ENCODE results near the gene OSTN.

The OSTN gene, protein sequence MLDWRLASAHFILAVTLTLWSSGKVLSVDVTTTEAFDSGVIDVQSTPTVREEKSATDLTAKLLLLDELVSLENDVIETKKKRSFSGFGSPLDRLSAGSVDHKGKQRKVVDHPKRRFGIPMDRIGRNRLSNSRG

DNA sequence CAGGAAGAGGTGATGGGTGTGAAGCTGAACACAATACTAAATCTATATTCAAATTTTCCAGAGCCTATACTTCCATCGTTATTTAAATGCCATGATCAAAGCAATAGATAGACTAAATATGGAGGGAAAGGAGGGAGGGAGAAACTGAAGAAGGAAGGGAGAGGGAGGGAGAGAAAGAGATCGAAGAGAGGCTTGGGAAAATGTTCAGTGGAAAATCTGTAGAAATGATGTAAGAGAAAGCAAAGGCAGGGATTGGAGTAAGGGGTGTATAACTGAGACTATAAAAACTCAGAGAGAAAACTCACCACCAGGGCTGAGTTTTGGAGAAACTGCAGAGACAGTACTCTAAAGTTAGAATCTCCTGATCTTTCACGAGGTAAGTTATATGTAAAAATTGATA, at the start of gene OSTN:
Gene OSTN (plus strand): TSS at position 310 of the 400 bp plus-strand sequence. CDS start 13,292 bp downstream, outside the sequence.
- ATAC-seq: peak; percentile 51; the same call in 1 of the 3 replicates
- TF ChIP-seq, protein P1, sequence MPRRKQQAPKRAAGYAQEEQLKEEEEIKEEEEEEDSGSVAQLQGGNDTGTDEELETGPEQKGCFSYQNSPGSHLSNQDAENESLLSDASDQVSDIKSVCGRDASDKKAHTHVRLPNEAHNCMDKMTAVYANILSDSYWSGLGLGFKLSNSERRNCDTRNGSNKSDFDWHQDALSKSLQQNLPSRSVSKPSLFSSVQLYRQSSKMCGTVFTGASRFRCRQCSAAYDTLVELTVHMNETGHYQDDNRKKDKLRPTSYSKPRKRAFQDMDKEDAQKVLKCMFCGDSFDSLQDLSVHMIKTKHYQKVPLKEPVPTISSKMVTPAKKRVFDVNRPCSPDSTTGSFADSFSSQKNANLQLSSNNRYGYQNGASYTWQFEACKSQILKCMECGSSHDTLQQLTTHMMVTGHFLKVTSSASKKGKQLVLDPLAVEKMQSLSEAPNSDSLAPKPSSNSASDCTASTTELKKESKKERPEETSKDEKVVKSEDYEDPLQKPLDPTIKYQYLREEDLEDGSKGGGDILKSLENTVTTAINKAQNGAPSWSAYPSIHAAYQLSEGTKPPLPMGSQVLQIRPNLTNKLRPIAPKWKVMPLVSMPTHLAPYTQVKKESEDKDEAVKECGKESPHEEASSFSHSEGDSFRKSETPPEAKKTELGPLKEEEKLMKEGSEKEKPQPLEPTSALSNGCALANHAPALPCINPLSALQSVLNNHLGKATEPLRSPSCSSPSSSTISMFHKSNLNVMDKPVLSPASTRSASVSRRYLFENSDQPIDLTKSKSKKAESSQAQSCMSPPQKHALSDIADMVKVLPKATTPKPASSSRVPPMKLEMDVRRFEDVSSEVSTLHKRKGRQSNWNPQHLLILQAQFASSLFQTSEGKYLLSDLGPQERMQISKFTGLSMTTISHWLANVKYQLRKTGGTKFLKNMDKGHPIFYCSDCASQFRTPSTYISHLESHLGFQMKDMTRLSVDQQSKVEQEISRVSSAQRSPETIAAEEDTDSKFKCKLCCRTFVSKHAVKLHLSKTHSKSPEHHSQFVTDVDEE (CRISPR knock-in tag; IDR thresholded peaks at IDR 0.05): no peak
- TF ChIP-seq TCF4 (CRISPR knock-in tag; IDR thresholded peaks at IDR 0.05; ENCODE audit: borderline replicate concordance): no peak

DNA sequence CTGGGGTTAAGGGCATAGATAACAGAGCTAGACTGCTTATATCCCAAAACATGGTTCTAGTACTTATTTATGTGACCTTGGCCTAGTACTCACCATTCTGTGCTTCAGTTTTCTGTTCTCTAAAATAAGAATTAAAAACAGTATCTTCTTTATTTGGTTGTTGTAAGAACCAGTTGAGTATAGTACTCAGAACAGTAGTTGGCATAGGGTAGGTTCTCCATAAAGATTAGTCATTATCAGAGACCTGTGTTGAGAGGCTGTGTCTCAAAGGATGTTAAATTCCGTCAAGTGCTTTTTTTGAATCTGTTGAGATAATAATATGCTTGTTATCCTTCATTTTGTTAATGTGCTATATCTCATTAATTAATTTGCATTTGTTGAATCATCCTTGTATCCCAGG, 47.4 kb upstream of the OSTN start:
- TF ChIP-seq PPARA (CRISPR knock-in tag; IDR thresholded peaks at IDR 0.05; ENCODE audit: borderline replicate concordance) (no peak), TOX (CRISPR knock-in tag; IDR thresholded peaks at IDR 0.05; ENCODE audit: borderline replicate concordance) (no peak), ISL1 (CRISPR knock-in tag; IDR thresholded peaks at IDR 0.05) (no peak), ZNF565 (CRISPR knock-in tag; conservative IDR thresholded peaks at IDR 0.05; ENCODE audit: low read depth) (no peak)
- TF ChIP-seq, protein P2, sequence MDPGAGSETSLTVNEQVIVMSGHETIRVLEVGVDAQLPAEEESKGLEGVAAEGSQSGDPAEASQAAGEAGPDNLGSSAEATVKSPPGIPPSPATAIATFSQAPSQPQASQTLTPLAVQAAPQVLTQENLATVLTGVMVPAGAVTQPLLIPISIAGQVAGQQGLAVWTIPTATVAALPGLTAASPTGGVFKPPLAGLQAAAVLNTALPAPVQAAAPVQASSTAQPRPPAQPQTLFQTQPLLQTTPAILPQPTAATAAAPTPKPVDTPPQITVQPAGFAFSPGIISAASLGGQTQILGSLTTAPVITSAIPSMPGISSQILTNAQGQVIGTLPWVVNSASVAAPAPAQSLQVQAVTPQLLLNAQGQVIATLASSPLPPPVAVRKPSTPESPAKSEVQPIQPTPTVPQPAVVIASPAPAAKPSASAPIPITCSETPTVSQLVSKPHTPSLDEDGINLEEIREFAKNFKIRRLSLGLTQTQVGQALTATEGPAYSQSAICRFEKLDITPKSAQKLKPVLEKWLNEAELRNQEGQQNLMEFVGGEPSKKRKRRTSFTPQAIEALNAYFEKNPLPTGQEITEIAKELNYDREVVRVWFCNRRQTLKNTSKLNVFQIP (CRISPR knock-in tag; IDR thresholded peaks at IDR 0.05; ENCODE audit: borderline replicate concordance, low read depth): no peak
- TF ChIP-seq, protein P1 (CRISPR knock-in tag; IDR thresholded peaks at IDR 0.05): no peak
- ATAC-seq: no peak

DNA sequence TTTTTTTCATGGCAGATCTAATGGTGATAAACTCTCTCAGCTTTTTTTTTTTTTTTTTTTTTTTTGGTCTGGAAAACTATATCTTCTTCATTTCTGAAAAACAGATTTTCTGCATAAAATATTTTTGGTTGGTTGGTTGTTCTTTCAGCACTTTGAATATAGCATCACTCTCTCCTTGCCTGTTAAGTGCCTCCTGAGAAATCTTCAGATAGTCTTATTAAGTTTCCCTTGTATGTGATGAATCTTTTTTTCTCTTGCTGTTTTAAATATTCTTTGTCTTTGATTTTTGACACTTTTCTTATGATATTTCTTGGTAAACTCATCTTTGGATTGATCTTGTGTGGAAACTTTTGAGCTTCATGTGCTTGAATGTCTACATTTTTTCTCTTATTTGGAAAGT, 44.2 kb upstream of the OSTN start:
- TF ChIP-seq ZFP3 (CRISPR knock-in tag; IDR thresholded peaks at IDR 0.05): no peak
- TF ChIP-seq, protein P2 (CRISPR knock-in tag; IDR thresholded peaks at IDR 0.05; ENCODE audit: borderline replicate concordance, low read depth): no peak

DNA sequence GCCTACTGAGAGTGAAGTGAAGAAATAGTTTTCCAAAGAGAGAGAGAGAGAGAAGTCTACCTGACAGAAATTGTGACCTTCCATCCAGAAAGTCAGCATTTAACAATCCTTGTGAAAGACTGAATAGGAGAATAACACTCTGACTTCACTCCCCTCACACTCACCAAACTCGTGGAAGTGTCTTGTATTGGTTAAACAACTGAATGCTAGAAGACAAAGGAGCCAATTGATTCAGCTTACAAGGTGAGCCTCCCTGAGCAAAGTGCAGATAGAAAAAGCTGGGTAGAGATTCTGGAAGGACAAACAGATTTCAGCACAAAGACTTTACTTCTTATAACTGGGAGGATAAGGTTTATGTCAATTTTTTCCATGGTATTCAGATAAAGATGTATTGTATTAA, 40.8 kb upstream of the OSTN start:
- no peak for ATAC-seq
- TF ChIP-seq ZNF70 (CRISPR knock-in tag; IDR thresholded peaks at IDR 0.05): no peak
- TF ChIP-seq BACH2 (CRISPR knock-in tag; IDR thresholded peaks at IDR 0.05; ENCODE audit: borderline replicate concordance): no peak
- TF ChIP-seq GLIS3 (CRISPR knock-in tag; IDR thresholded peaks at IDR 0.05): no peak
- TF ChIP-seq TCF4 (CRISPR knock-in tag; IDR thresholded peaks at IDR 0.05; ENCODE audit: borderline replicate concordance): no peak
- no peak for TF ChIP-seq PPARA (CRISPR knock-in tag; IDR thresholded peaks at IDR 0.05; ENCODE audit: borderline replicate concordance)
- no peak for TF ChIP-seq ISL1 (CRISPR knock-in tag; IDR thresholded peaks at IDR 0.05)
- TF ChIP-seq CSDC2 (CRISPR knock-in tag; IDR thresholded peaks at IDR 0.05): no peak
- TF ChIP-seq, protein P2 (CRISPR knock-in tag; IDR thresholded peaks at IDR 0.05; ENCODE audit: borderline replicate concordance, low read depth): no peak
- TF ChIP-seq, protein P3, sequence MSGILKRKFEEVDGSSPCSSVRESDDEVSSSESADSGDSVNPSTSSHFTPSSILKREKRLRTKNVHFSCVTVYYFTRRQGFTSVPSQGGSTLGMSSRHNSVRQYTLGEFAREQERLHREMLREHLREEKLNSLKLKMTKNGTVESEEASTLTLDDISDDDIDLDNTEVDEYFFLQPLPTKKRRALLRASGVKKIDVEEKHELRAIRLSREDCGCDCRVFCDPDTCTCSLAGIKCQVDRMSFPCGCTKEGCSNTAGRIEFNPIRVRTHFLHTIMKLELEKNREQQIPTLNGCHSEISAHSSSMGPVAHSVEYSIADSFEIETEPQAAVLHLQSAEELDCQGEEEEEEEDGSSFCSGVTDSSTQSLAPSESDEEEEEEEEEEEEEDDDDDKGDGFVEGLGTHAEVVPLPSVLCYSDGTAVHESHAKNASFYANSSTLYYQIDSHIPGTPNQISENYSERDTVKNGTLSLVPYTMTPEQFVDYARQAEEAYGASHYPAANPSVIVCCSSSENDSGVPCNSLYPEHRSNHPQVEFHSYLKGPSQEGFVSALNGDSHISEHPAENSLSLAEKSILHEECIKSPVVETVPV (CRISPR knock-in tag; IDR thresholded peaks at IDR 0.05): no peak
- no peak for TF ChIP-seq TOX (CRISPR knock-in tag; IDR thresholded peaks at IDR 0.05; ENCODE audit: borderline replicate concordance)
- TF ChIP-seq ZFP3 (CRISPR knock-in tag; IDR thresholded peaks at IDR 0.05): no peak
- TF ChIP-seq ARNTL (CRISPR knock-in tag; IDR thresholded peaks at IDR 0.05; ENCODE audit: borderline replicate concordance, low read depth): no peak
- TF ChIP-seq ZNF8 (CRISPR knock-in tag; IDR thresholded peaks at IDR 0.05): no peak
- TF ChIP-seq ZNF565 (CRISPR knock-in tag; conservative IDR thresholded peaks at IDR 0.05; ENCODE audit: low read depth): no peak
- TF ChIP-seq, protein P4, sequence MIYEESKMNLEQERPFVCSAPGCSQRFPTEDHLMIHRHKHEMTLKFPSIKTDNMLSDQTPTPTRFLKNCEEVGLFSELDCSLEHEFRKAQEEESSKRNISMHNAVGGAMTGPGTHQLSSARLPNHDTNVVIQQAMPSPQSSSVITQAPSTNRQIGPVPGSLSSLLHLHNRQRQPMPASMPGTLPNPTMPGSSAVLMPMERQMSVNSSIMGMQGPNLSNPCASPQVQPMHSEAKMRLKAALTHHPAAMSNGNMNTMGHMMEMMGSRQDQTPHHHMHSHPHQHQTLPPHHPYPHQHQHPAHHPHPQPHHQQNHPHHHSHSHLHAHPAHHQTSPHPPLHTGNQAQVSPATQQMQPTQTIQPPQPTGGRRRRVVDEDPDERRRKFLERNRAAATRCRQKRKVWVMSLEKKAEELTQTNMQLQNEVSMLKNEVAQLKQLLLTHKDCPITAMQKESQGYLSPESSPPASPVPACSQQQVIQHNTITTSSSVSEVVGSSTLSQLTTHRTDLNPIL (CRISPR knock-in tag; IDR thresholded peaks at IDR 0.05; ENCODE audit: low read depth): no peak
- TF ChIP-seq RARB (CRISPR knock-in tag; IDR thresholded peaks at IDR 0.05): no peak
- TF ChIP-seq ESRRG (CRISPR knock-in tag; IDR thresholded peaks at IDR 0.05): no peak

More for the DNA sequence above, 44.2 kb upstream of the OSTN start:
- ATAC-seq: no peak

Measured in SK-N-SH treated with all-trans-retinoic acid at 6 μM for 48 hours (cell line).